Keratinocyte (primary cell): ENCODE results near the gene TXLNB. TPM values are rescaled to one million over a fixed set of nuclear protein-coding genes. Genes with fewer than 3 reads are reported as not detected.

Experiments
- DNase-seq: peaks from one replicate; pipeline ENCODE4 v3.0.0-alpha.2; 2011; ENCODE audit warnings: low read depth, missing footprints, low spot score
- FAIRE-seq: peaks from 2 replicates; lab custom pipeline; 2011; peaks lifted over from hg19 to GRCh38; lab: Jason Lieb, UNC
- H2AFZ ChIP-seq: 2 replicates; pipeline ENCODE4 v1.6.0; 2012; ENCODE audit warnings: low read length, control low read depth, inconsistent platforms; ENCODE audit not compliant: control insufficient read depth
- H3K27ac ChIP-seq: 2 replicates; pipeline ENCODE4 v1.5.1; 2011; ENCODE audit warnings: low read length; ENCODE audit not compliant: control insufficient read depth, insufficient read depth
- H3K27me3 ChIP-seq: 3 replicates; pipeline ENCODE4 v1.6.0; 2011; ENCODE audit warnings: low read length; ENCODE audit not compliant: control insufficient read depth, insufficient read depth; ENCODE audit errors: extremely low read depth
- H3K36me3 ChIP-seq, 2 experiments: 2 replicates in 1 of 2; 3 replicates in 1 of 2; pipeline ENCODE4 v1.5.1; 2011; ENCODE audit warnings: low read length in 2 of 2, mild to moderate bottlenecking in 1 of 2; ENCODE audit not compliant: control insufficient read depth in 2 of 2, insufficient read depth in 2 of 2; ENCODE audit errors: extremely low read depth in 1 of 2
- H3K4me1 ChIP-seq: 3 replicates; pipeline ENCODE4 v1.5.1; 2011; ENCODE audit warnings: low read length; ENCODE audit not compliant: control insufficient read depth, insufficient read depth; ENCODE audit errors: extremely low read depth
- H3K4me2 ChIP-seq: 3 replicates; pipeline ENCODE4 v1.6.0; 2011; ENCODE audit warnings: low read depth, low read length; ENCODE audit not compliant: control insufficient read depth, insufficient read depth; ENCODE audit errors: extremely low read depth
- H3K4me3 ChIP-seq, 3 experiments: fragments of 200-600 bp in 1 of 3; sonication (generic) in 1 of 3; 2 replicates in 2 of 3; 3 replicates in 1 of 3; pipeline ENCODE4 v1.5.1; 2011 to 2016; ENCODE audit warnings: low read length in 3 of 3, mild to moderate bottlenecking in 3 of 3, control low read depth in 2 of 3, inconsistent platforms in 1 of 3, low read depth in 1 of 3, mixed read lengths in 1 of 3, mixed run types in 1 of 3, moderate library complexity in 1 of 3; ENCODE audit not compliant: control insufficient read depth in 2 of 3, insufficient read depth in 2 of 3; ENCODE audit errors: extremely low read depth in 1 of 3
- H3K79me2 ChIP-seq: 2 replicates; pipeline ENCODE4 v1.6.0; 2012; ENCODE audit warnings: low read length; ENCODE audit not compliant: control insufficient read depth, insufficient read depth
- H3K9ac ChIP-seq: 3 replicates; pipeline ENCODE4 v1.6.0; 2011; ENCODE audit warnings: low read length; ENCODE audit not compliant: control insufficient read depth, insufficient read depth; ENCODE audit errors: extremely low read depth
- H3K9me1 ChIP-seq: 3 replicates; pipeline ENCODE4 v1.6.0; 2011; ENCODE audit warnings: low read length; ENCODE audit not compliant: control insufficient read depth, insufficient read depth; ENCODE audit errors: extremely low read depth
- H3K9me3 ChIP-seq: 2 replicates; pipeline ENCODE4 v1.5.1; 2012; ENCODE audit warnings: low read depth, low read length; ENCODE audit not compliant: control insufficient read depth
- H4K20me1 ChIP-seq: 3 replicates; pipeline ENCODE4 v1.6.0; 2011; ENCODE audit warnings: low read length; ENCODE audit not compliant: control insufficient read depth, insufficient read depth; ENCODE audit errors: extremely low read depth
- CTCF ChIP-seq, 3 experiments: IDR thresholded peaks in 1 of 3; conservative IDR thresholded peaks in 1 of 3; optimal IDR thresholded peaks in 1 of 3; 2 replicates in 2 of 3; 3 replicates in 1 of 3; pipeline versions ENCODE3 to v1.5.1; 2011; ENCODE audit warnings: low read length in 3 of 3, mild to moderate bottlenecking in 3 of 3, moderate library complexity in 2 of 3, control low read depth in 1 of 3, inconsistent platforms in 1 of 3; ENCODE audit not compliant: insufficient read depth in 2 of 3; ENCODE audit errors: extremely low read depth in 1 of 3
- EZH2 ChIP-seq: IDR thresholded peaks from one replicate; pipeline ENCODE4 v1.6.1; 2012; ENCODE audit warnings: inconsistent platforms, mild to moderate bottlenecking, low read length, moderate library complexity
- dilution Hi-C: fragments of 300-500 bp; cut with MboI; formaldehyde crosslinking; loops from one replicate; pipeline ENCODE4 v1.7.0; 2020; ENCODE audit warnings: low sequenced_read_pairs; ENCODE audit not compliant: extremely low pct_ligation_motif_present
- polyA plus RNA-seq, 5 experiments: library from polyadenylated mRNA; depleted of rRNA in 3 of 5; stranded (reverse) in 3 of 5; stranded (forward) in 1 of 5; unstranded in 1 of 5; fragments of >200 nt; gene quantifications; 1 replicate in 1 of 5; 2 replicates in 3 of 5; 3 replicates in 1 of 5; pipeline versions ENCODE4 v1.2.1 to v1.2.3, GENCODE V29; 2011 to 2012; ENCODE audit warnings: missing spikeins in 2 of 5, low read depth in 1 of 5, low replicate concordance in 1 of 5

Gene TXLNB
- polyA plus RNA-seq, 1 donor (not counting 4 experiments of a cell fraction or from before 2014, with no cell fraction given) = 0.03 TPM

- dilution Hi-C loops = no loop called here
Observed at GRCh38 chr6:139329224-139329623, 37.4 kb upstream of the TXLNB start.

GRCh38 chr6:139327038-139327437, 35.2 kb upstream of the TXLNB start:
- Histone ChIP-seq H3K9me1 (no peaks in the 10 kb centered on the region), H3K36me3 (no peaks in the 10 kb centered on the region), H3K4me3 (no peak overlapping the region), H3K27ac (no peak overlapping the region), H2AFZ (no peak overlapping the region), H3K9me3 (no peaks in the 10 kb centered on the region), H3K9ac (no peak overlapping the region), H3K27me3 (no peaks in the 10 kb centered on the region), H3K4me1 (no peaks in the 10 kb centered on the region), H4K20me1 (no peaks in the 10 kb centered on the region), H3K79me2 (no peaks in the 10 kb centered on the region), H3K4me2 (no peak overlapping the region)
- DNase-seq (no peak), FAIRE-seq (no peak)
- dilution Hi-C loops = no loop called here
- TF ChIP-seq EZH2 (no peak), CTCF (optimal IDR thresholded peaks at IDR 0.05 in 1 of 3, IDR thresholded peaks at IDR 0.05 in 1 of 3, conservative IDR thresholded peaks at IDR 0.05 in 1 of 3; ENCODE audit: extremely low read depth in 1 of 3, insufficient read depth in 2 of 3, low read length in 3 of 3) (no peak)

More at GRCh38 chr6:139329224-139329623, 37.4 kb upstream of the TXLNB start:
- FAIRE-seq = no peak
- no peak overlapping the region for H2AFZ ChIP-seq
- H3K9me1 ChIP-seq = no peaks in the 10 kb centered on the region
- H3K9me3 ChIP-seq = no peaks in the 10 kb centered on the region
- no peak overlapping the region for H3K9ac ChIP-seq
- no peaks in the 10 kb centered on the region for H3K36me3 ChIP-seq
- H3K4me3 ChIP-seq = no peak overlapping the region
- no peak overlapping the region for H3K27ac ChIP-seq
- H3K4me1 ChIP-seq = no peaks in the 10 kb centered on the region
- H3K27me3 ChIP-seq = no peaks in the 10 kb centered on the region
- H3K79me2 ChIP-seq = no peaks in the 10 kb centered on the region
- DNase-seq = no peak
- H3K4me2 ChIP-seq = no peak overlapping the region
- TF ChIP-seq CTCF (optimal IDR thresholded peaks at IDR 0.05 in 1 of 3, IDR thresholded peaks at IDR 0.05 in 1 of 3, conservative IDR thresholded peaks at IDR 0.05 in 1 of 3; ENCODE audit: extremely low read depth in 1 of 3, insufficient read depth in 2 of 3, low read length in 3 of 3) (no peak), EZH2 (no peak)
- no peaks in the 10 kb centered on the region for H4K20me1 ChIP-seq
